ENCODE data around the gene CCL28.

GRCh38 chr5:43358301-43358700, 53.9 kb downstream of the CCL28 start:
- no peak for TF ChIP-seq CTCF (IDR thresholded peaks at IDR 0.05)
- no peak for TF ChIP-seq EP300 (IDR thresholded peaks at IDR 0.05)
- no peak for TF ChIP-seq REST (IDR thresholded peaks at IDR 0.05)
- no peak for TF ChIP-seq POLR2A (IDR thresholded peaks at IDR 0.05; ENCODE audit: low read length)
- TF ChIP-seq FOSB (CRISPR knock-in tag; IDR thresholded peaks at IDR 0.05) = no peak
